Caco-2 (cell line): ENCODE measurements around the gene URI1. TPM values are rescaled to one million over a fixed set of nuclear protein-coding genes. Genes with fewer than 3 reads are reported as not detected.

Experiments used
- BruUV-seq: library from RNA; stranded (reverse); fragments of 400-500 nt; replicated peaks from 2 replicates; lab custom pipeline; 2021; lab: Mats Ljungman, UMichigan
- CTCF ChIA-PET: fragments of 300-600 bp; sonication (Branson Sonifier 250); formaldehyde crosslinking; loops from one replicate; lab custom pipeline; 2022; ENCODE audit warnings: antibody characterized with exemption; lab: Charles Lee
- POLR2A ChIA-PET: fragments of 300-600 bp; sonication (Branson Sonifier 250); formaldehyde crosslinking; loops from one replicate; lab custom pipeline; 2022; ENCODE audit warnings: antibody characterized with exemption; lab: Charles Lee
- DNase-seq, 2 experiments: peaks; one replicate each; pipeline versions ENCODE4 v3.0.0 to v3.0.0-alpha.2; 2020 to 2022
- H3K27me3 ChIP-seq: replicated peaks from 2 replicates; pipeline ENCODE4 v1.6.0; 2011; ENCODE audit warnings: low read length; ENCODE audit not compliant: control insufficient read depth, insufficient read depth
- H3K36me3 ChIP-seq: 2 replicates; pipeline ENCODE4 v1.5.1; 2011; ENCODE audit warnings: low read length; ENCODE audit not compliant: control insufficient read depth, insufficient read depth
- H3K4me1 ChIP-seq: fragments of 250-450 bp; sonication (Bioruptor Pico); 2 replicates; pipeline ENCODE4 v1.5.1; 2020; ENCODE audit warnings: mild to moderate bottlenecking
- H3K4me3 ChIP-seq: 2 replicates; pipeline ENCODE4 v1.5.1; 2011; ENCODE audit warnings: low read depth, mild to moderate bottlenecking, control low read depth, low read length
- H3K9me3 ChIP-seq: fragments of 250-450 bp; sonication (Bioruptor Pico); 2 replicates; pipeline ENCODE4 v1.5.1; 2020; ENCODE audit warnings: mild to moderate bottlenecking, moderate library complexity
- H3K27ac Mint-ChIP-seq: one replicate; pipeline ENCODE4 v1.8.0; 2022; ENCODE audit warnings: mixed read lengths; ENCODE audit not compliant: unreplicated experiment
- H3K27me3 Mint-ChIP-seq: one replicate; pipeline ENCODE4 v1.8.0; 2022; ENCODE audit warnings: mixed read lengths; ENCODE audit not compliant: insufficient read depth, unreplicated experiment
- H3K36me3 Mint-ChIP-seq: one replicate; pipeline ENCODE4 v1.8.0; 2022; ENCODE audit warnings: mild to moderate bottlenecking, mixed read lengths; ENCODE audit not compliant: insufficient read depth, unreplicated experiment
- H3K4me1 Mint-ChIP-seq: one replicate; pipeline ENCODE4 v1.8.0; 2022; ENCODE audit warnings: low read depth, mixed read lengths; ENCODE audit not compliant: unreplicated experiment
- H3K4me3 Mint-ChIP-seq: one replicate; pipeline ENCODE4 v1.8.0; 2022; ENCODE audit warnings: mild to moderate bottlenecking, moderate library complexity, mixed read lengths; ENCODE audit not compliant: unreplicated experiment
- H3K9me3 Mint-ChIP-seq: one replicate; pipeline ENCODE4 v1.8.0; 2022; ENCODE audit warnings: mixed read lengths; ENCODE audit not compliant: unreplicated experiment
- intact Hi-C: fragments of 100-400 bp; cut with micrococcal nuclease; formaldehyde crosslinking; loops from one replicate; pipeline ENCODE4 v1.10.0; 2022; ENCODE audit not compliant: unreplicated experiment
- total RNA-seq: library from RNA; stranded (reverse); gene quantifications from 2 replicates; pipeline ENCODE4 v1.2.3, GENCODE V29; 2022
- TF ChIP-seq, protein P1 (sequence below), 2 experiments: fragments of 200-600 bp in 1 of 2; IDR thresholded peaks; 1 replicate in 1 of 2; 2 replicates in 1 of 2; pipeline versions ENCODE4 v1.5.1 to v1.8.0; 2011 to 2022; ENCODE audit warnings: antibody characterized with exemption in 1 of 2, control low read depth in 1 of 2, inconsistent platforms in 1 of 2, low read depth in 1 of 2, low read length in 1 of 2, mild to moderate bottlenecking in 1 of 2, moderate library complexity in 1 of 2; ENCODE audit not compliant: insufficient read depth in 1 of 2, severe bottlenecking in 1 of 2, unreplicated experiment in 1 of 2

Gene URI1
- total RNA-seq, 1 experiment from 2014 or later = 59.5 TPM

DNA sequence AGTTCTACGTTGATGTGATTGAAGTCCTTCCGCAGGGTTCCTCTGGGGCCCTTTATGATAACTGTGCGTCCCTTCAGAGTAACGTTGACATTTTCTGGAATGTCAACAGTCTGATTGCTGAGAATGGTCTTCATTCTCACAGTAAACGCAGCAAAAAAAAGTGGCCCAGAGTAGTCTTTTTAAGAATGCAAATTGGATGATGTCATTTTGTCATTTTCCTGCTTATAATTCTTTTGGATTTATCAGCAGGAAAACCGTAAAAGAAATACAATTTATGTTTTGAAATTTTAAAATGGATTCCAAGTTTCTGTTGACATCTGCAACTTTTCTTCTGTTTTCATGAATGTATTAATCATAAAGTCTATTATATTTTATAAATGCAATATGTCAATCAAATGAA is 14.8 kb downstream of the URI1 start:
- H3K9me3 Mint-ChIP-seq = no peaks in the 10 kb centered on the region
- ChIA-PET CTCF (no interaction called here), POLR2A (no interaction called here)
- BruUV-seq = no TSS peak
- Histone ChIP-seq H3K9me3 (no peaks in the 10 kb centered on the region), H3K27me3 (no peaks in the 10 kb centered on the region), H3K4me3 (no peak overlapping the region), H3K36me3 (no peaks in the 10 kb centered on the region), H3K4me1 (no peaks in the 10 kb centered on the region)
- no peaks in the 10 kb centered on the region for H3K27me3 Mint-ChIP-seq
- H3K4me1 Mint-ChIP-seq = peaks cover 8% of the 10 kb centered on the region
- TF ChIP-seq, protein P1, sequence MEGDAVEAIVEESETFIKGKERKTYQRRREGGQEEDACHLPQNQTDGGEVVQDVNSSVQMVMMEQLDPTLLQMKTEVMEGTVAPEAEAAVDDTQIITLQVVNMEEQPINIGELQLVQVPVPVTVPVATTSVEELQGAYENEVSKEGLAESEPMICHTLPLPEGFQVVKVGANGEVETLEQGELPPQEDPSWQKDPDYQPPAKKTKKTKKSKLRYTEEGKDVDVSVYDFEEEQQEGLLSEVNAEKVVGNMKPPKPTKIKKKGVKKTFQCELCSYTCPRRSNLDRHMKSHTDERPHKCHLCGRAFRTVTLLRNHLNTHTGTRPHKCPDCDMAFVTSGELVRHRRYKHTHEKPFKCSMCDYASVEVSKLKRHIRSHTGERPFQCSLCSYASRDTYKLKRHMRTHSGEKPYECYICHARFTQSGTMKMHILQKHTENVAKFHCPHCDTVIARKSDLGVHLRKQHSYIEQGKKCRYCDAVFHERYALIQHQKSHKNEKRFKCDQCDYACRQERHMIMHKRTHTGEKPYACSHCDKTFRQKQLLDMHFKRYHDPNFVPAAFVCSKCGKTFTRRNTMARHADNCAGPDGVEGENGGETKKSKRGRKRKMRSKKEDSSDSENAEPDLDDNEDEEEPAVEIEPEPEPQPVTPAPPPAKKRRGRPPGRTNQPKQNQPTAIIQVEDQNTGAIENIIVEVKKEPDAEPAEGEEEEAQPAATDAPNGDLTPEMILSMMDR (IDR thresholded peaks at IDR 0.05; ENCODE audit: insufficient read depth in 1 of 2, low read depth in 1 of 2, low read length in 1 of 2, severe bottlenecking in 1 of 2, unreplicated experiment in 1 of 2) = no peak
- H3K4me3 Mint-ChIP-seq = no peak overlapping the region
- no peak overlapping the region for H3K27ac Mint-ChIP-seq
- no peak for DNase-seq
- H3K36me3 Mint-ChIP-seq = peaks cover 5% of the 10 kb centered on the region
- intact Hi-C loops = no loop called here

DNA sequence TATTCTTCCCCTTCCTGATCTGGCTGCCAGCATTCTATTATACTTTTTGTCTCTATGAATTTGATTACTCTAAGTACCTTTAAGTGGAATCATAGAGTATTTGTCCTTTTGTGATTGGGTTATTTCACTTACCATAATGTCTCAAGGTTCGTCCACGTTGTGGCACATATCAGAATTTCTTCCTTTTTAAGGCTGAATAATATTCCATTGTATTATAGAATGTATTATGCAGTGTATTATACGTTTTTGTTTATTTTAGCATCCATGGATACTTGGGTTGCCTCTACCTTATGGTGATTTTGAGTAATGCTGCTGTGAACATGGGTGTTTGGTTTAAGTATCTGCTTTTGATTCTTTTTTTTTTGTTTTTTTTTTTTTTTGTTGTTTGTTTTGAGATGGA is 19.3 kb downstream of the URI1 start:
- H3K27ac Mint-ChIP-seq = no peak overlapping the region
- no peak overlapping the region for H3K4me3 Mint-ChIP-seq
- H3K27me3 ChIP-seq = no peaks in the 10 kb centered on the region
- no peaks in the 10 kb centered on the region for H3K9me3 ChIP-seq
- no peaks in the 10 kb centered on the region for H3K4me1 ChIP-seq
- no peaks in the 10 kb centered on the region for H3K9me3 Mint-ChIP-seq
- CTCF ChIA-PET = no interaction called here
- H3K27me3 Mint-ChIP-seq = no peaks in the 10 kb centered on the region
- H3K36me3 Mint-ChIP-seq = no peaks in the 10 kb centered on the region
- TF ChIP-seq, protein P1 (IDR thresholded peaks at IDR 0.05; ENCODE audit: insufficient read depth in 1 of 2, low read depth in 1 of 2, low read length in 1 of 2, severe bottlenecking in 1 of 2, unreplicated experiment in 1 of 2) = no peak
- peaks cover 15% of the 10 kb centered on the region for H3K4me1 Mint-ChIP-seq
- no peak overlapping the region for H3K4me3 ChIP-seq
- no TSS peak for BruUV-seq
- intact Hi-C loops = no loop called here
- DNase-seq = no peak
- POLR2A ChIA-PET = no interaction called here
- no peaks in the 10 kb centered on the region for H3K36me3 ChIP-seq

DNA sequence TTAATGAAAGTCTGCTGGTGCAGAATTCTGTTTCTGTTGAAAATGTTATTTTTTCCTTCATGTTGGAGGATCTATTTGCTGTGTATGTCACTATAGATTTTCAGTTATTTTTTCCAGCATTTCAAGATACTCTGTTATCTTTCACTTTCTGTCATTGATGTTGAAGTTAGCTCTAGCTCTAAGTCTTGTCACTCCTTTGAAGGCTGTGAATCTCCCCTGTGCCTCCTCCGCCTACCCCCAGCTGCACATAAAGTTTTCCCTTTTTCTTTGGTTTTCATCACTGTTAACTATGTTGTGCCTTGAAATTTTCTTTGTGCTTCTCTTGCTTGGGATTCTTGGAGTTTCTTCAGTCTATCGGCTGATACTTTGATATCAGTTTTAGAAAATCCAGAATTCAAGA is 20.8 kb downstream of the URI1 start:
- ChIA-PET CTCF (no interaction called here), POLR2A (no interaction called here)
- no peaks in the 10 kb centered on the region for H3K4me1 ChIP-seq
- Mint-ChIP-seq H3K9me3 (no peaks in the 10 kb centered on the region), H3K4me1 (peaks cover 7% of the 10 kb centered on the region), H3K27ac (no peak overlapping the region), H3K4me3 (no peak overlapping the region), H3K27me3 (no peaks in the 10 kb centered on the region), H3K36me3 (no peaks in the 10 kb centered on the region)
- DNase-seq = no peak
- no peaks in the 10 kb centered on the region for H3K27me3 ChIP-seq
- TF ChIP-seq, protein P1 (IDR thresholded peaks at IDR 0.05; ENCODE audit: insufficient read depth in 1 of 2, low read depth in 1 of 2, low read length in 1 of 2, severe bottlenecking in 1 of 2, unreplicated experiment in 1 of 2) = no peak
- H3K9me3 ChIP-seq = no peaks in the 10 kb centered on the region
- H3K4me3 ChIP-seq = no peak overlapping the region
- intact Hi-C loops = no loop called here
- BruUV-seq = no TSS peak
- H3K36me3 ChIP-seq = no peaks in the 10 kb centered on the region
